GM19240 (cell line): ENCODE results near the gene ALK.
"Not testable (repeated sequence)": the region's sequence is repeated elsewhere in the genome, so short reads cannot be mapped to it uniquely, and the experiment has no call there.

Experiments used
- DNase-seq: peaks from one replicate; pipeline ENCODE4 v3.0.0; 2011; ENCODE audit warnings: low spot score; ENCODE audit not compliant: insufficient read length

Gene ALK

GRCh38 chr2:29281086-29281915, 640.1 kb downstream of the ALK start:
- no peak for DNase-seq

DNA sequence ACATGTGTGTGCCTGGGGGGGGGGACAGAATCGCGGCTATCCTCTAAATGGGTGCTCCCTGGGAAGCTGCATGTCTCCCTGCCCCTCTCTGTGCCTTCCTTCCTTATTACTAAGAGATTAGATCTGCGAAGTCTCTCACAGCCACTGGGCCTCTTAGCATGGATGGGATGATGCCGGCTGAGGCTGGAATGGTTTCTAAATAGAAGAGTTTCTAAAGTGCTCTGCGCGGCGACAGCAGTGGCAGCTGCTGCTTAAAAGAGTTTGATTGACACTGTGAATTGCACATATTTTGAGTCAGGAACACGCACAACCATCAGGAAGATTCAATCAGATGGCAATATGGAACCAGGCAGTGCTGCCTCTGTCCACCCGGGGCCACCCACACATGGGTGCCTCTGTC, 642.4 kb downstream of the ALK start:
- DNase-seq, result no peak

GRCh38 chr2:29276151-29276550, 645.2 kb downstream of the ALK start:
- DNase-seq, result no peak

GRCh38 chr2:29275186-29275585, 646.2 kb downstream of the ALK start:
- no peak for DNase-seq

DNA sequence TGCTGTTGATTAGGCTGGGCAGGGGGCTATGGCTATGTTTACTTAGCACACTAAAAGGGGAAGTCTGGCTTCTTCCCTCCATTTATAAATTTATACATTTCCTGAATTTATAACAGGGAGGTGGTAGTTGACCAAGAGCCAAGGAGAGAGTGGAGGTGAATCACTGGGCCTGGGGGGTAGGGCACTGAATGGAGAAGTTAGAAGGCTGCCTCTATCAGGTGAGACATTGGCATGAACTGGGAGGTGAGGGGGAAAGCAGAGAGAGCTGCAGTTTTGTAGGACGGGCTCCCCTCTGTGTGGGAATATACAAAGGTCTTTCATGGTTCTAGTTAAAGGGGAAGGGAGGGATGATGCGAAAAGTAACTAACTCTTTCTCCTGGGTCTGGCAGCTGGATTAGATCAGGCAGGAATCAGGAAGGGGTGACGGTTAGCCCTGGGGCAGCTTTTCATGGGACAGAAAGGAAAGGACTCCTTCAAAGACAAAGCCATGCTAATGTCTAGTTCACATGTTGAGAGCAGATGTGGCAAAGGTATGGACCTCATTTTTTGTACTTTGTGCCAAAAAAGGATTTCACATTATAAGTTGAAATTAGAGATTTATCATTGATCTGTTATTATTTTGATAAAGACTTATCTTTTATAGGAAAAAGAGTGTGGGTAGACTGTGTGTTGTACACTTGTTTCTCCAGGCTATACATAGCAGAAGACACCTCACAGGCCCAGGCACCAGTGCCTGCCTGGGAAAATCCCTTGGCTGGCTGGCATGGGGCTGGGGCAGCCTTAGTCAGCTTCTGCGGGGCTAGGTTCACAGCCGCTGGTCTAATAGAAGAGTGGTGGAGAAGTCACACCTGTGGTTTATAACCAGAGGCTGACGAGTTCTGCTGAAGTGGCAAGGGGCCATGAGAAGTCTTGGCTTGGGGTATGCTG, 647.4 kb downstream of the ALK start:
- DNase-seq, result no peak

- DNase-seq, result no peak
These were observed 648.2 kb downstream of the ALK start for GRCh38 chr2:29273004-29273684.

DNA sequence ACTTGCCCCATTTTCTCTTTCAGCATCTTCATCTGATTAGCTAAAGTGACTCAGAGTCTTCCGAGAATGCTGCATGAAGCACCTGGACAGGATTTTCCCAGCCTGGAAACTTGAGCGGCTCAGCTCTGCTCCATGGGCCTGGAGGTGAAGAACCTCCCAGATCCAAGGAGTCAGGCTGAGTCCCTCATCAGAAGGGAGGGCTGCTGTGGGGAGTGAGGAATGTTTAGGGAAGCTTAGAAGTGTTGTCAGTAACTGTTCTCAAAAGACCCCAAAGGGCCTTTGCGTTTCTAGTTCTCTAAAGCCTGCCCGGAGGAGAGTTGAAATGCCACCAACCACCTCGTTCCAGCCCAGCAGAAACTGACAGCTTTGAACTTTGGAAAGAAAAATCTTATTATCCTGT, 649.1 kb downstream of the ALK start:
- DNase-seq, result no peak

DNA sequence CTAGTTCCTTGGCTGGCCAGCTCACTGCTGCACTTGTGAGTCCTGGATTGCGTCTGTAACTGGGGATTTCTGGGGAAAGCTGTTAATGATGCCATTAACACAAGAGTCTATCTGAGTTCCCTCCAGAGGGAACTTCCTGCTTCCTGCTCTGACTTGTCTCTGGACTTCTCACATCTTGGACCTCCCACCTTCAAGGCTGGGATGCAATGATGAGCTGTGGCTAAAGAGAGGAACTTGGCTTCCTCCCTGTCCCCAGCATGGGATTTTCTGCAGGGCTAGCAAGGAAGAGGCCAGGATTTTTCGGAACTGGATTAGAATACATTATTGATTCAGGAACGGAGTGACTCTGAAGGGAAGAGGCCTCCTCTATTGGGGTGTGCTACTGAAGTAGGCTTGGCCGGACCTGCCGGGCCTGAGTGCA, 650.7 kb downstream of the ALK start:
- DNase-seq, result no peak

- no peak for DNase-seq
These were observed 651.6 kb downstream of the ALK start for GRCh38 chr2:29269765-29270109.

DNA sequence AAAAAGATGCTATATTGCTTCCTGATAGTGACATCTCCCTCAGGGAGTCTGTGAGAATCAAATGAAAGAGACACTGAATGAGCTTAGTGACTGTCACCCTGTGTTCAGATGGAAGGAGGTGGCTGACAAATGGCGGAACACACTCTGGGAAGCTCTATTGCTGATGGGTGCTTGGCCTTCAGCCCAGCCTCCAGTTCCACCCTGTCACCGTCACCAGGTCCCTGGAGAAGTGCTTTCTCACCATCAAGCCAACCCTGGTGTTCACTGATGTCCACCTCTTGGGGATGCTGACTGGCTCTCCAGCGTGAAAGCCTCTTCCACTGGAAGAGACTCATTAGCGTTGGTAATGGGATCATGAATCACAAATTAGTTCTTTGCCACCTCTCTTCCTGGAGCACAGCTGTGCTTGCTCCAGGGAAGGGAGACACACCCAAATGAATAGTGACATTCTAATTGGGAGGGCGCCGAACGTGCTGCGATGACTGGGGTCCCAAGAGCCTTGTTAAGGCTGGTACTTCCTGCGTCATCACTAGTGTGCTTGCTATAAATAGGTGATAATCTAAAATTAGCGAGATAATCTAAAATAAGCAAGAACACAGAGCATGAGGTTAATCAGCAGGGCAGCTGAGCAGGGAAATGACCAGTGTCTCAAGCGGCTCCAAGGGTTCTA, 652.2 kb downstream of the ALK start:
- no peak for DNase-seq

- no peak for DNase-seq
These were observed 653.7 kb downstream of the ALK start for GRCh38 chr2:29267720-29268119.

DNA sequence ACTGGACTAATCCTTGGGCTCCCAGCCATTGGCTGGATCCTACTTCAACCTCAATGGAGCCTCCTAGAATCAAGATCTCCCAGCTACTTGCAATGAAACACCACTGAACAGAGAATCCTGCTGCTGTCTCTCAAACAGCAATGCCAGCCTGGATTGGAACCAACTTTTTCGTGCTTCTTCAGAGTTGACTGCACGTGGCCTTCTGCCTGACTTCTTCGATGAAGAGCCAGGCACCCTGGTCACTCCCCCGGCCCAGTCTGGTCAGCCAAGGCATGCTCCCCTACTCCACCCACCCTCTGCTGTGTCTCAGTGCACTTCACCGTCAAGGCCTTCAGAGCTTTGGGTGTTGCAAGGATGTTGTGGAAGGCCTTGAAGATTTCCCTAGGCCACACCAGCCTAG, 657.5 kb downstream of the ALK start:
- DNase-seq, result no peak

GRCh38 chr2:29262681-29263260, 658.6 kb downstream of the ALK start:
- no peak for DNase-seq

DNA sequence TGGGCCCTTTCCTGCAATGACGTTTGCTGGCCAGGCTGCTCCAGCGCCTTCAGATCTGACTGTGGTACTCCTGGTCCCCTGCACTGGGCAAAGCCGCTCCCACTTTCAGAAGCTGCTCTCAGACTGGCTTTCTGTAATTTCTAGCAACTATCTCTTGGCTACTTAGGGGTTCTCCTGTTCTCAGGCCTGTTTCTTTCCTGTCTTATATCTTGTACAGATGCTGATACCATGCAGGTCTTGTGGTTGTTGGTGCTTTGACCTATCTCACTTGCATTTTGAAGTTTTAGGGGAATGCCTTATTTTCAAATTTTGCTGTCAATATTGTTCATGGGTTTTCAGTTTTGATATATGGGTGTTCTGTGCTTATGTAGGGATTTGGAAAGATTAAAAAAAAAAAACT, 660.4 kb downstream of the ALK start:
- no peak for DNase-seq

DNA sequence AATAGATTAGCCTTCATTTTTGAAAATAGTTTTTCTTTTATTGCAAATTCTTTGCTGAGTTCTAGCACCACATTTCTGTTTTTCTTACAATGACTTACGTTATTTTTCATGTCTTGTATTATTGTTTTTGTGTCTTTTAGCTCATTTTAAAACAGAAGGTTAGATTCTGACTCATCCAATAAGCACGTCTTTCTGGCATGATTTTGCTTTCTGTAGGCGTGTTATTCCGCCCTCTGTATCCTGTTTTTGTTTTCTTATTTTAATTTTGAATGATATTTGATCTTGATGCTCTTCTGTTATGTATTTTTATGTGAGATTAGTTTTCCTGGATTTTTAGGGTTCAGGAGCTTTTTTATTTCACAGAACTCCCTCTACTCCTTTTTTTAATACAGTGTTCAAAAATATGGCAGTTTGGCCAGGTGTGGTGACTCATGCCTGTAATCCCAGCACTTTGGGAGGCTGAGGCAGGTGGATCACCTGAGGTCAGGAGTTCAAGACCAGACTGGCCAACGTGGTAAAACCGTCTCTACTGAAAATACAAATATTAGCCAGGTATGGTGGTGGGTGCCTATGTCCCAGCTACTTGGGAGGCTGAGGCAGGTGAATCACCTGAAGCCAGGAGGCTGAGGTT, 661.1 kb downstream of the ALK start:
- DNase-seq, result no peak

GRCh38 chr2:29259221-29259620, 662.2 kb downstream of the ALK start:
- DNase-seq, result no peak

DNA sequence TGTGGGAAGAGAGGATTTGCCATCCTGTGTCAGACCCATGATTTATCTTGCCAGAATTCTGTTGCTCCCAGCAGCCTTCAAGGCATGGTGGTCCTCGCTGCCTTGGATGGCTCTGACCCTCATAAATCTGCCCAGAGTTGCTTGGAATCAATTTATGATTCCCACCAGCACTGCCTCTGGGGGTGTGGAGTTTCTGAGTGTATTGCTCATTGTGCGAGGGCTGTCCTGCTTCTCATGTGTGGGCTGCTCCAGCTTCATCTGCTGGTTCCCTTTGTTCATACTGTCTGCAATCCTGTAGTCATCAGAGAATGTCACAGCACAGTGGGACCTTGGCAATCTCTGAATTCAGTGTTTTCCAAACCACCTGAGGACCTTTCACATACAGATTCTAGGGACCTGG, 666.4 kb downstream of the ALK start:
- DNase-seq, result no peak

GRCh38 chr2:29253495-29254275, 667.7 kb downstream of the ALK start:
- DNase-seq, result not testable (repeated sequence)

DNA sequence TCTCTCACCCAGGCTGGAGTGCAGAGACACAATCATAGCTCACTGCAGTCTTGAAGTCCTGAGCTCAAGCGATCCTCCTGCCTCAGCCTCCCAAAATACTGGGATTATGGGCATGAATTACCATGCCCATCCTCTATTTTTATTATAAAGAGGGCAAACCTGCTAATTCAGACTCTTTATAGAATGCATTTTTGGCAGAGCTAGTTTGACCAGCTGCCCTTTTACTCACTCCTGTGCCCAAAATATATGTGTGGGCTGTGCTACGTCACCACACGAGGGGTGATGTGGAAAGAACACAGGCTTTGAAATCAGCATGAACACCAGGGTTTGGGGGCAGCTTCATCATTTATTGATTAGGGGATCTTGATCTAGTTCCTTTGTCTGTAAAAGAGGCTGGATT, 668.4 kb downstream of the ALK start:
- DNase-seq, result no peak

DNA sequence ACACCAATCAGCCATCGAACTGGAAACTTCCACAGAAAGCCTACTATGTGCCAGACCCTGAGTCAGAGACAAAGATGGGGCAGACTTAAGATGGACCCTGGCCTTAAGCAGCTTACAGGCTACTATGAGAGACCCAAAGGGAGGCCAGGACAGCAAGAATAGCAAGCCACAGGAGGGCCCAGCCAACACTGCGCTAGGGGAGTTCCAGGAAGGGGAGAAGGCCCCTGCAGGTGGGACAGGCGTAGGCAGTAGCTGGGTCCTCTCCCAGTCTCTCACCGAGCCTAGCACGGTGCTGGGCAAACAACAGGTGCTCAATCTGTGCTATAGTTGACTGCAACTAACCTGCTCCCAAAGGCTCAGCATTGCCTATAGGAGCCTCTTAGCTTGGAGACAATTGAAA, 670.0 kb downstream of the ALK start:
- DNase-seq, result no peak
